DMS79 treated with DMSO at 0.1 percent for 48 hours (cell line): ENCODE results near the gene HS3ST4.

Source experiments
- DNase-seq: peaks from one replicate; lab custom pipeline; 2025; lab: John Stamatoyannopoulos, UW

The HS3ST4 gene

DNA sequence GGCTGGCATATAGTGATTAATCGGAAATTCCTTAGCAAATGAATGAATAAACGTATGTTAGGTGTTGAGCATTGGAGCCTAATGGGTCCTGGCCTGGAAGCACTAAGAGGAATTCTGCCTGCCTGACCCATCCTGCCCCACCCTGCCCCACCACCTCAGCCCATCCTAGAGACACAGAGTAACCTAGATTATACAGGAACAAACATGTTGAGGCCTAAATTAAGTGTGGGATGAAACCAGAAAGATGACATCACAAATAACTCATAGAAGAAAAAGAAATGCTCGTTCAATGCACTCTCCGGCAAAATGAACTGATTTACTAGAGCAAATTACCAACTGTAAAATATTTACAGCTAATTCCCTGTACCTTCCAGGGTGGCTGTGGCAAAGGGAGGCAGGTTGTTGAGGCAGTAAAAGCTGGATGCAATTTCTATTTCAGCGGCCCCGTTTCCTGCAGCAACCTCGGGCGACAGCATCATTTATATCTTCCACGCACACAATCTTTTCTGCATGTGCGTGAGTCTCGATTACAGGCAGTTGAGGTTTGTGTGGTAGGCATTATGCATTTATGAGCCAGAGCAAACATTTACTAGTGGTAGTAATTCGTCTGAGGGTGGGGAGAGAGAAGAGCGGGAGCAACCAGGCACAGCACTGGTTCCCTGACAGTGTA, 417.2 kb downstream of the HS3ST4 start:
- no peak for DNase-seq

DNA sequence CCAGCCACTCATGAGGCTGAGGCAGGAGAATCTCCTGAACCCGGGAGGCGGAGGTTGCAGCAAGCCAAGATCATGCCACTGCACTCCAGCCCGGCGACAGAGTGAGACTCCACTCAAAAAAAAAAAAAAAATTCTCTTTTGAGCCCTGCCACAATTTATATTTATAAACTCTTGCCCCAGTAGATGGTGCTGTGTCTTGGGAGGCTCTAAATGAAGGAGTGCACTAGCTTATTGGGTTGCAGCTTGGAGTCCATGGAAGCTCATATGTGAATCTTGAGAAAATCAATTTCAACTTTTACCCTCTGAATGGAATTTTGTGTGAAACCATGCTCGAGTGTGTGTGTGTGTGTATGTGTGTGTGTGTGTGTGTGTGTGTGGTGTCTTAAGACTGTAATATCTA, 420.1 kb downstream of the HS3ST4 start:
- no peak for DNase-seq

DNA sequence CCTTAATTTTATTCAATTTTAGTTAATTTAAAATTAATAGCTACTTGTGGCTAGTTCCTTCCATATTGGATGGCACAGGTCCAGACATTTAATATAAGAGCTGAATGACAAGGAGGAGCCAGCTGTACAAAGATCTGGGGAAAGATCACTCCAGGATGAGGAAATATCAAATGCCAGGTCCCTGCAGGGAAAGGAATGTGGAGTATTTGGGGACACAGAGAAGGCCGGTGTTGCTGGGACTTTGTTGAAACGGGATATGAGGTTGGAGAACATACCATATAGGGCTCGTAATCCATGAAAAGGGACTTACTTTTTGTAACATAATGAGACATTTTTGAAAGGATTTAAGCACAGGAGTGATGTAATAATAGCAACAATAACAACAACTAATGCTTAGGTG, 426.8 kb downstream of the HS3ST4 start:
- DNase-seq, result no peak

DNA sequence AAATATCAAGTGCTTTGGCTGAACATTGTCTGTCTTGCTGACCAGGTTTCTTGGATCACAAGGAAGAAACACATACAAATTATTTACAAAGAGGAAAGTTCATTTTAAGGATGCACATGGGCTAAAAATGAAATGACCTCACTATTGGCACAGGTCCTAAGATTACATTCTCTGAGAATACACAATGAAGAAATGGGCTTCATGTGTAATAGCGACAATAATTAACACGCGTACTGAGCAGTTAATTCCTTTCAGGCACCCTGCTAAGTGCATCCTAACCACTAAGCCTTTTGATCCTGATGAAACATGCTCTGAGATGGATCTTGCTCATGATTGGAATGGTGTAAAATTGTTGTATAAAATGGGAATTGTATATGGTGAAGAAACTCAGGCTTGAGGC, 429.0 kb downstream of the HS3ST4 start:
- no peak for DNase-seq

DNA sequence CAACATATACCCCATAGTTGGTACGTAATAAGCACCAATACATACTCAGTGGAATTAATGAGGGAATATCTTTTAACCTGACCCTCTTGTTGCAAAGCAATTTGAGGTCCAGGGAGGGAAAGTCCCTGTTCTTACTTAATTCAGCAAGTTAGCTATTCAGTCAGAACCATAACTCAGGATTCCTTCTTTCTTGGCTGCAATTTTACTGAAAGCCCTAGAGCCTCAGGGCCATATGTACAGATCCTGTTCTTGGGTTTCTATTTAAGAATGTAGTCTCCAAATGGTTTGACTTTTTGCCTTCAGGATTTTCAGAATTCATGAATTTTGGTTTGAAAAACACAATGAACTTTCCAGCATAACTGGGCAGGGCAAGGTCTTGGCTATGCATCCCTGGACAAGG, 436.5 kb downstream of the HS3ST4 start:
- no peak for DNase-seq

DNA sequence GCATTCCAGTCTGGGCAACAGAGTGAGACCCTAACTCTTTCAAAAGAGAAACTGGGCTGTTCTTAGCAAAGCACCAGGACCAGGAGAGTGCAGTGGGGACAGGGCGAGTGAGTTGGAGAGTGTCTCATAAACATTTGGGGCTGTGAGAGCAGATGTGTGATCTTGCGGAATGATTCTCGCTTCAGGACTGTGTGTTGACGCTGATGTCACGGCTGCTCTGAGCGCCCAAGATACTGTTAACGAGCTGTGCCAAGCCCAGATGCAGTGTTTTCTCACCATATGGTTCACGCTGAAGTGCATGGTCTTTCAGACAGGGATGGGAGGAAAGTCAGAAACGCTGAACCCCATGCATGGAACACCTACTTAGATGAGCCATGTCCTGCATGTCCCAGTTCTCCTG, 438.2 kb downstream of the HS3ST4 start:
- no peak for DNase-seq

DNA sequence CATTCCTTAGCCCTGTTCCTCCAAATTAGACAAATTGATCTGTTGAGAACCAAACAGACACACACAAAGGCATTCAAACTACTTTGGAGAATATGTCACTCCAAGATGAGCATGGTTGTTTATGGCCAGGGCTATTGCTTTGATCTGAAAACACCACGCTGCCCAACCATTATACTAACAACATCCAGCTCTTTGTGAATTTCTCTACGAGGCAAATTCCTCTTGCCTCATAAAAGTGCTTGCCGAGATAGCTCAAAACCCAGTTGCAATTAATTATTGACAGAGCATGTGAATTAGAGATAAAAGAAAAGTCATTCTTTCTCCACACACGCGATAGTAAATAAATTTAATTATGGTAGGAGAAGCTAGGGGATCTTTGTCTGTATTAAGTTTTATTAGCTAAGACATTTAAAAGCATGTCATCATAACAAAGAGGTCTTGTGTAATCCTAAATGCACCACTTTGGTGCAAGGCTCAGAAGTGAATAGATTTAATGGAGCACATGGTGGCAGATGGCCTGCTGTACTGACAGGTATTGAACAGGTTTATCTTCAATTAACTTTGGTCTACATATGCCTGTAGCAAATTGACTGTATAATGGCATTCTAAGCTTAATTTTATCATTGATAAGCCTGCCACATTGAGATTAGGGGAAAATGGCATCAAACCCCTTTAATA, 441.8 kb downstream of the HS3ST4 start:
- no peak for DNase-seq

DNA sequence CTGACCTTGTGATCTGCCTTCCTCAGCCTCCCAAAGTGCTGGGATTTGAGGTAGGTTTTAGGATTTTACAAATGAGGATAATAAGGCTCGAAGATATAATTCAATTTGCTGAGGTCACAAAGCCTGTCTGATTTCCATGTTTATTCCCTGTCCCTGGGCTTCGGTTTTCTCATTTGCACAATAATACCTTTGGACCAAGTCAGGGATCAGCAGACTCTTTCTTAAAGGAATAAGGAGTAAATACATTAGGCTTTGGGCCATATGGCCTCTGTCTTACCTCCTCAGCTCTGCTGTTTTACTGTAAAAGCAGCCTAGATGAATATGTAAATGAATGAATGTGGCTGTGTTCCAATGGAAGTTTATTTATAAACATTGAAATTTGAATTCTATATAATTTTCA, 442.8 kb downstream of the HS3ST4 start:
- no peak for DNase-seq

DNA sequence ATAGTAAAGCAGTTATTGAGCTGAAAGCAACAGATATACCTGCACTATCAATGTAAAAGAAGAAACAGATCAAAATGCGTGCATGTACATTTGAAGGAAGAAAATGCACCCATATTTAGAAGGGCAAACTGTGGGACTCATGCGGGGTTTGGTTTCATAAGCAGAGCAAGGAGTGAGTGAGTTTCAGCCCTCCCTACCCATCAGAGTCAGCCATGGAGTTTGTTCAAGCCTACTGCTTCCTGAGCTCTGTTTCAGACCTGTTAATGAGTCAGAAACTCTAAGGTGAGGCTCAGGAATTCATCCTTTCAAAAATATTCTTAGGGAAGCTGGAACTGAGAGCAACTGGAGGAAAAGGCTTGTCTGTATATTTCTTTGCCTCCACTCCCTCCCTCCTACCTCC, 446.2 kb downstream of the HS3ST4 start:
- DNase-seq, result no peak

DNA sequence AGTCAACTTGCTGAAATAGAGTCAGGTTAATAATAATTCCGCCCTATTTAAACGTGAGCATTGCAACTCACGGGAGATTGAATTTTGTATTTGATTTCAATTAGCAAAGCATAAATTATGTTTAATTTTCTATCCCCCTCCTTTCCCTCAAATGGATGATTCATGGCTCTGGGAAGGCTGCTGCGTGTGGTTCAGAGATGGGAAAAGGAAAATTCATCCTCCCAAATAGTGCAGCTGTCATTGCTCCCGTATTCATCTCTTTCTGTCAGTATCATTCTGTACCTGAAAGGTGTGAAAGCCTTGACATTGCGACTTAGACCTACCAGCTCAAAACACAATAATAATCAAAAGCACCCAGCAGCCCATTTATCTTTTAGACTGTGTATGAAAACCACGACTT, 447.3 kb downstream of the HS3ST4 start:
- DNase-seq, result no peak

DNA sequence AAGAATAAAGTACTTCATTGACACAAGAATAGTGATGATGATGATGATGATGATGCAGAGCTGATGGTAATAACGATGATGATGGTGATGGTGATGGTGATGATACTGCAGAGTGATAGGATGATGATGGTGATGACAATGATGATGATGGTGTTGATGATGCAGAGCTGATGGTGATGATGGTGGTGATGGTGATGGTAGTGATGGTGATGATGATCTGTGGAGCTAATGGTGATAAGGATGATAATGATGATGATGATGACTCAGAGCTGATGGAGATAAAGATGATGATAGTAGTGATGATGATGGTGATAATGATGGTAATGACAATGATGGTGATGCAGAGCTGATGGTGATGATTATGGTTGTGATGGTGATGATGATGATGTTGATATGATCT, 448.1 kb downstream of the HS3ST4 start:
- no peak for DNase-seq

DNA sequence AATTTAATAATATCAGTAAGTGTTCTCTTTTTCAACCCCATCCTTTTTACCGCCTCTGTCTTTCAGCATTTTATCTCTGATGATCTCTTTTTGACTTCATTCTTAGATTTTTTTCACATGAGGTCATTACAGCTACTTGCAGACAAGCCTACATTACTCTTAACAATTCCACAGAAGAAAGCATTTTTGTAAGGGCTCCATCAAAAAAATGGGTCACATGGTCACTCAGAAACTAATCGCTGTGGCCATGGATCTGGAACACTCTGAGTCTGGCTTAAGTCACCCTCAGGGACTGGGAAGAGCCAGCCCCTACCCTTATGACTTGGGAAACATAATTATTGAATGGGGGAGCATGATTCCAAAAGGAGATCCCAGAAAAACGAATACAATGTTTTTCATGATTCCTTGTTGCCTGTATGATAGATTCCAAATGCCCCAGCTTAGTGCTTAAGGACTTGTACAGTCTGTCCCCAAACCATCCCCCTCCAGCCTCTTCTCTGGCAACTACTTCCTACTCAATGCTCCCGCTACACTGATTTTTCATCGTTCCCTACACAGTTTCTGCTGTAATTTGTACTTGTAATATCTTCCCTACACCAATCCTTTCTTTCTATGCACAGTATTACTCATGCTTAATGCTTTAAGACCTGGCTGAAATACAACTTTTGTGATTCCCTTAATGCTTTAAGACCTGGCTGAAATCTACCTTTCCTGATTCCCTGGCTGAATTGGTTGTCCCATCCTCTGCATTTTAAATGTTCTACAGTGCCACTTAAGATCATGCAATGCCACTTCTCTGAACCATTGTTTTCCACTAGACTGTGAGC, 457.8 kb downstream of the HS3ST4 start:
- DNase-seq, result no peak

DNA sequence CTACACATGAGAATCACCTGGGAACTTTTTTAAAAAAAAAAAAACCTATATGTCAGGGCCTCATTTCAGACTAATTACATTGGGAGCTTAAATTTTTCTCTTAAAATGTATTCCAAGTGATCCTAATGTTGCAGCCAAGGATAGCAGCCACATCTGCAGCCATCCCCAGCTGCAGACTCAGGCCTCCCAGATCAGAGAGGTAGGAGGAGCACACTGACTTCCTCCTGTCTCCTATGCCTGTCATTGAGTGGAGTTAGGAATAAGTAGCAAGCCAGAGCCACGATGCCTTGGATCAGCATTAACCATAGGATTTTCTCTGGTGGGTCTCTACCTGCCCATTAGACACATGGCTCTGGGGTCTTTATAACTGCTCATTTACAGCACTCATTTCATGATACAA, 463.5 kb downstream of the HS3ST4 start:
- no peak for DNase-seq

DNA sequence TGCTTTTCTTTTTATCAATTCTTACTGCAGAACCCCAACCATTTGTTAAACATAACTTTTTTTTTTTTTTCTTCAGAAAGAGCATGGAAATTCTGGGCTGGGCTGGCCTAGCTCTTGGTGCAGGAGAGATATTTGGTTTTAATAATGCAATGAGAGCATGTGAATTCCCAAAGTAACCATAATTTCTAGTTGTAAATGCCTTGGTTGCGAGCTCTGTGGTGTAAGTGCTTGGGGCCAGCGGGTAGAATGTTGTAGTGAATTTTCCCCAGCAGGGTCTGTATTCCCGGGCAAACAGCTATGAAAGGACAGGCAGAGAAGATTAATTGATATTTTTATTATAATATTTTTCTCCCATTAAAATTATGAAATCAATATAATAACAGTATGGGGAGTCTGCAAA, 465.6 kb downstream of the HS3ST4 start:
- no peak for DNase-seq

DNA sequence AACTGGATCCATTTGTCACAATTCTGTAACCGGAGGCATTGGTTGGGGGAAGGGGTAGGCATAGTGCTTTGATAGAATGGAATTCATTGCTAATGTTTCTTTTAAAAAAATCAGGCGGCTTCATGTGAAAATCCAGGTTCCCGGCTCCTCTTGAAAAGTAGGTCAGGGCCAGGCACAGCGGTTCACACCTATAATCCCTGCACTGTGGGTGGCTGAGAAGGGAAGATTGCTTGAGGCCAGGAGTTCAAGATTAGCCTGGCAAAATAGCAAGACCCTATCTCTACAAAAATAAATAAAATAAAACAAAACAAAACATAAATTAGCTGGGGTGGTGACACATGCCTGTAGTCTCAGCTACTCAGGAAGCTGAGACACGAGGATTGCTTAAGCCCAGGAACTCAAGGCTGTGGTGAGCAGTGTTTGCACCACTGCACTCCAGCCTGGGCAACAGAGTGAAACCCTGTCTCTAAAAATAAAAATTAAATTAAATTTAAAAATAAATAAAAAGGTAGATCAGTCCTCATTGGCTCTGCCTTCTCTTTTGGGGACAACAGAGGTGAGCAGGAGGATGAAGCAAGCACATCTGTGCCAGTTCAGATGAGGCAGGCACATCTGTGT, 466.5 kb downstream of the HS3ST4 start:
- DNase-seq, result no peak

DNA sequence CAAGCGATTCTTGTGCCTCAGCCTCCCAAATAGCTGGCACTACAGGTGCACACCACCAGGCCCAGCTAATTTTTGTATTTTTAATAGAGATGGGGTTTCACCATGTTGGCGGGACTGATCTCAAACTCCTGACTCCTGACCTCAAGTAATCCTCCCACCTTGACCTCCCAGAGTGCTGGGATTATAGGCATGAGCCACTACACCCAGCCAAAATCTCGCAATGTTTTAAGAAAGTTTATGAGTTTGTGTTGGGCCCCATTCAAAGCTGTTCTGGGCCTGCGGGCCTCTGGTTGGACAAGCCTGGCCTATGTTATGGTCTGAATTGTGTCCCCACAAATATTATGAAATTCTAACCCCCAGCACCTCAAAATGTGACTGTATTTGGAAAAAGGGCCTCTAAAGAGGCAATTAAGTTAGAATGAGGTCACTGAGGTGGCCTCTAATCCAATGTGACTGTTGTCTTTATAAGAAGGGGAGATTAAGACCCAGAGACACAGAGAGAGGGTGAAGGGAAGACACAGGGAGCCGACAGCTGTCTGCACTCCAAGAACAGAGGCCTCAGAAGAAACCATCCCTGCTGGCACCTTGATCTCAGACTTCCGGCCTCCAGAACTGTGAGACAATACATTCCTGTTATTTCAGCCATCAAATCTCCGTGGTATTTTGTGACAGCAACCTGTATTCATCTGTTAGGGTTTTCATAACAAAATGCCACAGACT, 469.9 kb downstream of the HS3ST4 start:
- no peak for DNase-seq

DNA sequence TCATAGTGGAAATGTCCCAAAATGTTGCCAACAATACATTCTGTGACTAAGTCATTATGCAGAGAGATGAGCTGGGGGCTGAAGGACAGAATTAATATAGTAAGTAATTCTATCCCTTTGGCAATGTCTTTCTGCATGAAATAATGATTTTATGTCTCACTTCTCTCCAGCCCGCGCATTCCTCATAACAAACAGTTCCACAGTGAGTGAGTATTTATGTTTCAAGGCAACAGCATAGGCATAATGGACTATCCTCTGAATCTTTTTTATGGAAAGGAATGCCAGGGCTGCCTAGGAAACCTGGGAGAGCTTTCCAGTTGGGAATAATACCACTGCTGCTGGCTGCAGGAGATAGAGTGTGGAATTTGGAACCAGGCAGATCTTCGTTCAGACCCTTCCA, 477.7 kb downstream of the HS3ST4 start:
- no peak for DNase-seq

DNA sequence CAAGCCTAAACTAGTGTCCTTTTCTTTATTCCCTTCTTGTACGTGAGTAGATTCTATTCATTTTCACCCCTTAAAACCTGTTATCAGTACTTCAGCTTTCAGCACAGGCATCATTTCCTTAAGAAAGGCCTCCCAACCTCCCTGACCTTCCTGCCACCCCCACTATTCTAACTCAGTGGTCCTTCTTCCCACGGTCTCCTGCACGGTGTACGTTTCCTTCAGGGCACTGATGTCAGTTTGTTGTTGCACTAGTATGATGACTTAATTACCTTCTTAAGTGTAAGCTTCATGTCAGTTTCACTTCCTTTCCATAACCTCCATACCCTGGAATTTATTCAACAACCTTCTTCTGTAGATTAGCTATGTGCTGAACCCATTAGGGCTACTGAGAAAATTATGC, 484.2 kb downstream of the HS3ST4 start:
- no peak for DNase-seq

DNA sequence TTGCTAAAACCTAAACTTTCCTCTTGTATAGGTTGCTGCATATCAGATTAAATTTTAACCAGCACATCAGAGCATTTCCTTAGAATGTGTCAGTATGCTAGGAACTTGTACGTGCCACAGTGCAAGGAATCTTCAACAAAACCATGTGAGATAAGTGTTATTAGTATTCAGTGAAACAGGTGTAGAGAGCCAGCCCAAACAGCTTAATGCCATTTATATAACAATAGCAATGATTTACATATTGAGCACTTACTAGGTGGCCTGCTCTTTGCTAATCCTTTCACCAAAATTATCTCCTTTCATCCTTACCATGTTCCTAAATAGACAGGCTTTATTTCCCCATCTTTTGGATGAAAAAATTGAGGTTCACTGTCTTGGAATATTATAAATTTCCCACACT, 485.7 kb downstream of the HS3ST4 start:
- no peak for DNase-seq

DNA sequence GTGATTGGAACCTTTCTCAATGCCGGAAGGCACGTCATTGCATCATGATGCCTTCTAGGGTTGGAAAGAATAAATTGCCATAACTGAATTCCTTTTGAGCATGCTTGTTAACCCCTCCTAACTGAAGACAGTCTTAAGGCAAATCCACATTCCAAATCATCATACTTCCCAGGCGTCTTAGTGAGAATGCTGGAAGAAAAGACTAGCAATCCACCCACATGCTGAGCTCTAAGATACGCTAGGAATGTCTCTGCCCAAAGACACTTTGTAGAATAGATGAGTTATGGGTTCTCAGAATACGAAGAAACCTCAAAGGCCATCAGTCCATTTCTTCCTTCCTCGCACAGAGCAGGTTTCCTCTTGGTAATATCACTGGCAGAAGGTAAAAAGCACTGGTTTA, 486.5 kb downstream of the HS3ST4 start:
- no peak for DNase-seq

DNA sequence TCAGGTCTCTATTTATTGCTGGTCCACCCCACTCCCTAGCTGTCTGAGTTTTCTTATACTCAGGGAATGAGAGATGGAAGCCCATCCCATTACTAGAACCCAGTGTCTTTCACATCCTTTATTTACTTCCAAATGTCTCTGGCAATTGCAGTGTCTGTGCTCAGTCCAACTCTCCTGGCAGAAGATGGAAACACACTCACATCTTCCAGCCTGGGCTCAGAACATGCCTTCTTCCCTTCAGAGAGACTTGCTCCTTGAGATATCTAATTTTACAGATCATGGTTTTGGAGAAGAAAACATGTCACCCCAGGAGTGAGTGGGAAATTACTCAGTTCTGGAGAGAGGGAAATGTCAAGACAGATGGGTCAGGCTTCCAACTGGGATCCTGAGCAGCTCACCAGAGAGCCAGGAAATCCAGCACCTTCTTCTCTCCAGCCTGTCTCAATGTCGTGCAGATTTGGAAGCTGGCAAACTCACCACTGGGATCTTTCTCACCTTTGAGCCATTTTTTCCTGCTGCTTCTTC, 494.4 kb downstream of the HS3ST4 start:
- no peak for DNase-seq
